ENCODE measurements around the gene TTC39C.

DNA sequence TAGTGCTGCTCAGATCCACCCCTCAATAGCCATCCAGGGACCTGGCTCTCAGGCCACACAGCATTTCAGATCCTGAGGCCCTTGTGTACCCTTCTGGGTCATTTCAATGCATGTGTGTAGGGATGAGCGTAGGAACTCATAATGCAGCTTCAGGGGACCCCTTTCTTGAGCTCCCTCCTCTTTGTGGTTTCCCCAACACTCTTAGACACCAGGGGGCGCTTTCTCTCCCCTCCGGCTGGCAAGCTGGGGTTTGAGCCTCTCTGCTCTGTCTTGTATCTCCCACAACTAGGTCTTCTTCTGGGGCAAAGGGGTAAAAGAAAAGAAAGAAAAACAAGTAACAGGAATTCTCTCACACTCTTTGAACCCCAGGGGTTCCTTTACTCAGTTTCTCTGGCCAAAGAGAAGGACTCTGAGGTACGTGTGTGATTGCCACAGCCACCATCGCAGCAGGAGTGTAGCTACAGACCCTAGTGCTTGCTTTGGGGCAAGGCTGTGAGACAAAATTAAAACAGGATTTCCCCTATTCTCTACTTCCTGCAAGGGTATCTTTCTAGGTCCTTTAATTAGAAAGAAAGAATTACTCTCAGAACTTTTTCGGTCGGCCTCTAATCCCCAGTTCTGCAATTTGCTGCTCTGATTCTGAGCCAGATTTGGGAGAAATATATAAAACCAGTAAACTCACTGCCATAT lies 162.3 kb downstream of the TTC39C start:
- TF ChIP-seq, protein P1, sequence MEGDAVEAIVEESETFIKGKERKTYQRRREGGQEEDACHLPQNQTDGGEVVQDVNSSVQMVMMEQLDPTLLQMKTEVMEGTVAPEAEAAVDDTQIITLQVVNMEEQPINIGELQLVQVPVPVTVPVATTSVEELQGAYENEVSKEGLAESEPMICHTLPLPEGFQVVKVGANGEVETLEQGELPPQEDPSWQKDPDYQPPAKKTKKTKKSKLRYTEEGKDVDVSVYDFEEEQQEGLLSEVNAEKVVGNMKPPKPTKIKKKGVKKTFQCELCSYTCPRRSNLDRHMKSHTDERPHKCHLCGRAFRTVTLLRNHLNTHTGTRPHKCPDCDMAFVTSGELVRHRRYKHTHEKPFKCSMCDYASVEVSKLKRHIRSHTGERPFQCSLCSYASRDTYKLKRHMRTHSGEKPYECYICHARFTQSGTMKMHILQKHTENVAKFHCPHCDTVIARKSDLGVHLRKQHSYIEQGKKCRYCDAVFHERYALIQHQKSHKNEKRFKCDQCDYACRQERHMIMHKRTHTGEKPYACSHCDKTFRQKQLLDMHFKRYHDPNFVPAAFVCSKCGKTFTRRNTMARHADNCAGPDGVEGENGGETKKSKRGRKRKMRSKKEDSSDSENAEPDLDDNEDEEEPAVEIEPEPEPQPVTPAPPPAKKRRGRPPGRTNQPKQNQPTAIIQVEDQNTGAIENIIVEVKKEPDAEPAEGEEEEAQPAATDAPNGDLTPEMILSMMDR (conservative IDR thresholded peaks at IDR 0.05; ENCODE audit: low read depth, low read length) = peak; percentile 87
- TF ChIP-seq EZH2phosphoT487 (IDR thresholded peaks at IDR 0.05; ENCODE audit: borderline replicate concordance, low read length) = no peak

All from PC-3 (cell line).